Smooth muscle cell (in vitro differentiated cells): ENCODE measurements around the gene CEBPE. TPM values are rescaled to one million over a fixed set of nuclear protein-coding genes. Genes with fewer than 3 reads are reported as not detected.
A peak's percentile ranks its signal among the peaks of the same experiment; 100 is the strongest.

Experiments used
- DNase-seq: peaks from one replicate; lab custom pipeline; 2025; ENCODE audit not compliant: unreplicated experiment; lab: John Stamatoyannopoulos, UW
- H2AFZ ChIP-seq: fragments of 200-600 bp; sonication (generic); 2 replicates; pipeline ENCODE4 v1.6.0; 2016; ENCODE audit warnings: antibody characterized with exemption, low read depth, mild to moderate bottlenecking
- H3F3A ChIP-seq: fragments of 200-600 bp; sonication (generic); 2 replicates; pipeline ENCODE4 v1.6.0; 2017; ENCODE audit warnings: antibody characterized with exemption, low read depth
- H3K27ac ChIP-seq: fragments of 200-600 bp; sonication (generic); 2 replicates; pipeline ENCODE4 v1.5.1; 2016; ENCODE audit warnings: low read depth, mild to moderate bottlenecking
- H3K27me3 ChIP-seq: fragments of 200-600 bp; sonication (generic); 2 replicates; pipeline ENCODE4 v1.6.1; 2016; ENCODE audit warnings: low read depth, mild to moderate bottlenecking
- H3K36me3 ChIP-seq: fragments of 200-600 bp; sonication (generic); 2 replicates; pipeline ENCODE4 v1.5.1; 2016; ENCODE audit warnings: low read depth
- H3K4me1 ChIP-seq: fragments of 200-600 bp; sonication (generic); 2 replicates; pipeline ENCODE4 v1.5.1; 2016; ENCODE audit warnings: low read depth
- H3K4me2 ChIP-seq: fragments of 200-600 bp; sonication (generic); 2 replicates; pipeline ENCODE4 v1.6.0; 2016; ENCODE audit warnings: mild to moderate bottlenecking
- H3K4me3 ChIP-seq: fragments of 200-600 bp; sonication (generic); 2 replicates; pipeline ENCODE4 v1.5.1; 2016; ENCODE audit warnings: mild to moderate bottlenecking
- H3K79me2 ChIP-seq: fragments of 200-600 bp; sonication (generic); 2 replicates; pipeline ENCODE4 v1.6.0; 2016; ENCODE audit warnings: low read depth, mild to moderate bottlenecking
- H3K9ac ChIP-seq: fragments of 200-600 bp; sonication (generic); 2 replicates; pipeline ENCODE4 v1.6.0; 2016; ENCODE audit warnings: low read depth
- H3K9me3 ChIP-seq: fragments of 200-600 bp; sonication (generic); replicated peaks from 2 replicates; pipeline ENCODE4 v1.5.1; 2016; ENCODE audit warnings: low read depth
- H4K20me1 ChIP-seq: fragments of 200-600 bp; sonication (generic); 2 replicates; pipeline ENCODE4 v1.6.0; 2016; ENCODE audit warnings: low read depth
- WGBS: methylation state at CpG from one replicate; pipeline ENCODE4 v1.1.7; 2016; ENCODE audit warnings: low lambda C conversion rate; 5-methylcytosine and 5-hydroxymethylcytosine counted together
- polyA plus RNA-seq: library from polyadenylated mRNA; unstranded; fragments of >200 nt; fragmentation: Nextera tagmentation; extraction: Ambion mirVana; gene quantifications from 2 replicates; pipeline ENCODE4 v1.2.1, GENCODE V29; 2016
- total RNA-seq: library from RNA; depleted of rRNA; stranded (reverse); fragments of >200 nt; gene quantifications from 2 replicates; pipeline ENCODE4 v1.2.3, GENCODE V29; 2014
- TF ChIP-seq, protein P1 (sequence below): fragments of 200-600 bp; sonication (generic); IDR thresholded peaks from 2 replicates; pipeline ENCODE4 v1.5.1; 2017; ENCODE audit warnings: borderline replicate concordance, mild to moderate bottlenecking, antibody characterized with exemption; ENCODE audit not compliant: insufficient read depth, poor library complexity, severe bottlenecking

The CEBPE gene
- total and polyA plus RNA-seq, 2 experiments from 2014 or later = not detected

DNA sequence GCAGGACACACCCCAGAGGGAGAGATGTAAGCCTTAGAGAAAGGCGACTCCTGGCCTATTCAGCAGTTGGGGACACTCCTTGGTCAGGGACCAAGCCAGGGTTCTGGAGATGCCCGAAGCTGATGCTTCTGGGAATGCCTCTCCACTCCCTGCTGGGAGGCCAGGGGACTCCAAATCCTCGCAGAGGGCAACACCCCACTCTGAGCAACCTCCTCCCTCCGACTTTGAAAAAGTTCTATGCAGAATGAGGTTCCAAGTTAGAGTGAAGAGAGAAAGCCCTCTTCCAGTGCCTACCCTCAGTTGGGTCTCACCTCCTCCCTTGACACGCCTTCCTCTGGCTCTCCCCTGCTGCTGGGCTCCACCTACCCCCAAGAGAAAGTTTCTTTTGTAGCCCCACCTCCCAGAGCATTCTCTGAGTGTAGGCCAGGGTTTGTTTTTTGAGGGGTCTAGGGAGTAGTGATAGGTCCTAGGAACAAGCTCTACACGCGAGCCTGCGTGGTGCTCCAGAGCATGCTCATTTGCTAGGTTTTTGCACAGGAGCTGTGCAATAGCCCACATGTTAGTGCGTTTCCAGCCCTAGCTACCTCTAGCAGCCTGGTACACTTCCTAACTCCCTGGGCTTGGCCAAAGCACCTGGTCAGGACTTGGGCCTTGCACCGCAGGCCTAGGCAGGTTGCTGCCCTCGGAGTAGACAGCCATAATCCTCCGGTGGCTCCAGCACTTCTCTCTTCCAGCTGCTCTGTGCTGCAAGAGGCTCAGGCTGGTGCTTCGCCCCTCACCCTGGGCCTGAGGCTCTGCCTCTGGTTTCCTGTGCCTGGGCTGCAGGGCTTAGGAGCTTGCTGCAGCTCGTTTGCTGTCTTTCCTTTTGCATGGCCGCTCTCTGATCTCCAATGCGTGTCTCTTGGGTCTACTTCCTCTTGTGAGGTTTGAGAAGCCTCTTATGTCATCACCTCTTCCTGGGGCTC is 590 bp upstream of the CEBPE start:
- TF ChIP-seq, protein P1, sequence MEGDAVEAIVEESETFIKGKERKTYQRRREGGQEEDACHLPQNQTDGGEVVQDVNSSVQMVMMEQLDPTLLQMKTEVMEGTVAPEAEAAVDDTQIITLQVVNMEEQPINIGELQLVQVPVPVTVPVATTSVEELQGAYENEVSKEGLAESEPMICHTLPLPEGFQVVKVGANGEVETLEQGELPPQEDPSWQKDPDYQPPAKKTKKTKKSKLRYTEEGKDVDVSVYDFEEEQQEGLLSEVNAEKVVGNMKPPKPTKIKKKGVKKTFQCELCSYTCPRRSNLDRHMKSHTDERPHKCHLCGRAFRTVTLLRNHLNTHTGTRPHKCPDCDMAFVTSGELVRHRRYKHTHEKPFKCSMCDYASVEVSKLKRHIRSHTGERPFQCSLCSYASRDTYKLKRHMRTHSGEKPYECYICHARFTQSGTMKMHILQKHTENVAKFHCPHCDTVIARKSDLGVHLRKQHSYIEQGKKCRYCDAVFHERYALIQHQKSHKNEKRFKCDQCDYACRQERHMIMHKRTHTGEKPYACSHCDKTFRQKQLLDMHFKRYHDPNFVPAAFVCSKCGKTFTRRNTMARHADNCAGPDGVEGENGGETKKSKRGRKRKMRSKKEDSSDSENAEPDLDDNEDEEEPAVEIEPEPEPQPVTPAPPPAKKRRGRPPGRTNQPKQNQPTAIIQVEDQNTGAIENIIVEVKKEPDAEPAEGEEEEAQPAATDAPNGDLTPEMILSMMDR = no peak
- Histone ChIP-seq H3K27me3 (no peaks in the 10 kb centered on the region), H2AFZ (no peak overlapping the region), H3K79me2 (no peaks in the 10 kb centered on the region), H3K4me3 (no peak overlapping the region), H3F3A (peaks cover 8% of the 10 kb centered on the region), H3K4me1 (peaks cover 14% of the 10 kb centered on the region), H3K27ac (no peak overlapping the region), H3K9ac (no peak overlapping the region), H3K9me3 (no peaks in the 10 kb centered on the region), H3K36me3 (no peaks in the 10 kb centered on the region), H3K4me2 (no peak overlapping the region), H4K20me1 (no peaks in the 10 kb centered on the region)
- WGBS = 80% methylated on average over 16 of the region's 16 CpGs
- DNase-seq = no peak

DNA sequence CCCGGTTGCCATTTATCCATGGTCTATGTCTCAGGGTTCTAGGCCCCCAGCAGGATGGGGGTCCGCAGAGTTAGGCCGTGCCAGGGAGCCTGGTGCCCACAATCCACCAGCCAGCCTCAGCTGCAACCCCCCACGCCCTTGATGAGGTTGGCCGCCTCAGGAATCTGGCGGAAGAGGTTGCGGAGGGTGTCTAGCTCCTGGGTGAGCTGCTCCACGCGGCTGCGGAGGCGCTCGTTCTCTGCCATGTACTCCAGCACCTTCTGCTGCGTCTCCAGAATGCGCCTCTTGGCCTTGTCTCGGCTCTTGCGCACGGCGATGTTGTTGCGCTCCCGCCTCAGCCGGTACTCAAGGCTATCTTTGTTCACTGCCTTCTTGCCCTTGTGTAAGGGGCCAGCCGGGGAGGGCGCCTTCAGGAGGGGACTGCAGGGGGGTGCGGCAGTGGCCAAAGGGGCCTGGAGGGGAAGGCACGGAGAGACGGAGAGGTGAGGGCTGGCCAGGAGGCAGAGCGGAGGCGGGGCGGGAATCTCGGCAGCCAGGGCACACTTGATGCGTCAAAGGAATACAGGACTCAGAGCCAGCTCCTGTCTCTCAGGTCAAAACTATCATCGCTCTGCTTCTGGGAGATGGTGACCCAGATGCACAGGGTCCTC is 1.6 kb downstream of the CEBPE start:
- Histone ChIP-seq H3K9me3 (no peaks in the 10 kb centered on the region), H3K27me3 (no peaks in the 10 kb centered on the region), H3K4me3 (no peak overlapping the region), H3K4me2 (no peak overlapping the region), H3K4me1 (peaks cover 26% of the 10 kb centered on the region), H3K9ac (no peak overlapping the region), H2AFZ (no peak overlapping the region), H3K27ac (no peak overlapping the region), H4K20me1 (no peaks in the 10 kb centered on the region), H3K79me2 (no peaks in the 10 kb centered on the region), H3K36me3 (no peaks in the 10 kb centered on the region), H3F3A (peaks cover 8% of the 10 kb centered on the region)
- DNase-seq = no peak
- 92% methylated on average over 32 of the region's 32 CpGs for WGBS
- TF ChIP-seq, protein P1 = no peak

DNA sequence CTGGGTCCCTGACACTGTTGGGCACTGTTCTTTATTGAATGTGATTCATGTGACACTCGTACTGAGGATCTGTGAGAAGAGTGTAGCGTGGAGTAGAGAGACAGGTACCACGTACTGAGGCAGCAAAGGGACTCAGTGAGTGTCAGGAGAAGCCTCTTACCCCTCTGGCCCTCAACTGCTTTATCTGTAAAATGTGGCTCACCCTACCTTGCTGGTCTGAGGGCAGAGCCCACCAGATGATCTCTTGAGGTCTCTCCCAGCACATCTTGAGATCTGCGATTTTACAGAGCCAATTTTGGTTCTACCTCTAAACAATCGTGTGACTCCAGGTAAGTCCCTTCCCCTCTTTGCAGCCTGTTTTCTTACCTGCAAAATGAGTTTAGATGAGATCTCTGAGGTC is 3.1 kb downstream of the CEBPE start:
- H3K27me3 ChIP-seq = peaks cover 5% of the 10 kb centered on the region
- H3K4me2 ChIP-seq = no peak overlapping the region
- TF ChIP-seq, protein P1 = no peak
- H3K9me3 ChIP-seq = no peaks in the 10 kb centered on the region
- H3K9ac ChIP-seq = peak overlapping the region; percentile 72
- no peaks in the 10 kb centered on the region for H3F3A ChIP-seq
- no peaks in the 10 kb centered on the region for H3K79me2 ChIP-seq
- DNase-seq = no peak
- H3K36me3 ChIP-seq = no peaks in the 10 kb centered on the region
- H3K27ac ChIP-seq = peak overlapping the region; percentile 79
- H3K4me1 ChIP-seq = peaks cover 16% of the 10 kb centered on the region
- no peak overlapping the region for H2AFZ ChIP-seq
- no peak overlapping the region for H3K4me3 ChIP-seq
- 82% methylated on average over 5 of the region's 5 CpGs for WGBS
- no peaks in the 10 kb centered on the region for H4K20me1 ChIP-seq
